ENCODE results near the gene LSM6.

The LSM6 gene

DNA sequence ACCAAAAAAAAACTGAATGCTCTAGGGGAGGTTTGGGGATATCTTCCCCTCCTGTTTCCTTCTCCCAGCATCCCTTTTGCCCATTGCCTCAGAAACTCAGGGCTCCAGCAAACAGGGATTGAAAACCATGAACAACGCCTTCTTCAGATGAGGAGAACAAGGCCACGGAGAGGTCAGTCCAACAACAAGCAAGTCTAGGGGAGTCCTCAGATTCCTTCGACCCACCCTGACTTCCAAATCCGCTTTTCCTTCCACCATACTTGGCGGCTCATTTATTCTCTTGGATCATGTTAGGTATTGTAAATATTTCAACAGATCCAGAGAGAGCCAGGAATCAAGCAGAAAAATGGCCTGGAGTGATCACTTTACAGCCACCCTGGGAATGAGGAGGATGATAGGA lies 60.7 kb downstream of the LSM6 start:
- Histone ChIP-seq H3K27me3 (replicated peaks) (no peaks in the 10 kb centered on the region), H3K27ac (no peak overlapping the region), H3K36me3 (replicated peaks) (no peaks in the 10 kb centered on the region), H3K4me3 (ENCODE audit: low read depth, low read length) (no peak overlapping the region)
- no peak for DNase-seq
- TF ChIP-seq, protein P1, sequence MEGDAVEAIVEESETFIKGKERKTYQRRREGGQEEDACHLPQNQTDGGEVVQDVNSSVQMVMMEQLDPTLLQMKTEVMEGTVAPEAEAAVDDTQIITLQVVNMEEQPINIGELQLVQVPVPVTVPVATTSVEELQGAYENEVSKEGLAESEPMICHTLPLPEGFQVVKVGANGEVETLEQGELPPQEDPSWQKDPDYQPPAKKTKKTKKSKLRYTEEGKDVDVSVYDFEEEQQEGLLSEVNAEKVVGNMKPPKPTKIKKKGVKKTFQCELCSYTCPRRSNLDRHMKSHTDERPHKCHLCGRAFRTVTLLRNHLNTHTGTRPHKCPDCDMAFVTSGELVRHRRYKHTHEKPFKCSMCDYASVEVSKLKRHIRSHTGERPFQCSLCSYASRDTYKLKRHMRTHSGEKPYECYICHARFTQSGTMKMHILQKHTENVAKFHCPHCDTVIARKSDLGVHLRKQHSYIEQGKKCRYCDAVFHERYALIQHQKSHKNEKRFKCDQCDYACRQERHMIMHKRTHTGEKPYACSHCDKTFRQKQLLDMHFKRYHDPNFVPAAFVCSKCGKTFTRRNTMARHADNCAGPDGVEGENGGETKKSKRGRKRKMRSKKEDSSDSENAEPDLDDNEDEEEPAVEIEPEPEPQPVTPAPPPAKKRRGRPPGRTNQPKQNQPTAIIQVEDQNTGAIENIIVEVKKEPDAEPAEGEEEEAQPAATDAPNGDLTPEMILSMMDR (IDR thresholded peaks at IDR 0.05; ENCODE audit: low read depth, low read length, missing control alignments), result no peak
- in situ Hi-C loops (cut with HindIII; ENCODE audit: low pct_ligation_motif_present, low sequenced_read_pairs), result no loop called here

DNA sequence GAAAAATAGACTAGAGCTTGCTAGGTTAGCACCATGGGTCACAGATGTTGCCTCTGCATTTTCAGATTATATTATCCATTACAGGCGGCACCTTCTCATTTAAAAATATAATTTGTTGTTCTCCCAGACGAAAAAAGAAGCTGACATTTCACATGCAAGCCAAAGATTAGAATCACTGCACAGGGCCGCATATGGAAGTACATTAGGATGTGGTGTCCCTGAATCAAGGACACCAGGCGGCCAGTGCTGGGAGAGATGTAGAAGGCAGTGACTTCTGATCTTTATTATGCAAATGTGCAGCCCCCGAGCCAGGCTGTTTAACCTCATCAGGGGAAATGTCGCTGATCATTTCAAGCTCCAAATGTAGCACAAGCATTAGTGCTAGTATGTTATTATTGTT lies 61.6 kb downstream of the LSM6 start:
- no peaks in the 10 kb centered on the region for H3K36me3 ChIP-seq (replicated peaks)
- H3K4me3 ChIP-seq (ENCODE audit: low read depth, low read length), result no peak overlapping the region
- no peak for DNase-seq
- TF ChIP-seq, protein P1 (IDR thresholded peaks at IDR 0.05; ENCODE audit: low read depth, low read length, missing control alignments), result no peak
- H3K27ac ChIP-seq, result no peak overlapping the region
- H3K27me3 ChIP-seq (replicated peaks), result no peaks in the 10 kb centered on the region
- in situ Hi-C loops (cut with HindIII; ENCODE audit: low pct_ligation_motif_present, low sequenced_read_pairs), result no loop called here

DNA sequence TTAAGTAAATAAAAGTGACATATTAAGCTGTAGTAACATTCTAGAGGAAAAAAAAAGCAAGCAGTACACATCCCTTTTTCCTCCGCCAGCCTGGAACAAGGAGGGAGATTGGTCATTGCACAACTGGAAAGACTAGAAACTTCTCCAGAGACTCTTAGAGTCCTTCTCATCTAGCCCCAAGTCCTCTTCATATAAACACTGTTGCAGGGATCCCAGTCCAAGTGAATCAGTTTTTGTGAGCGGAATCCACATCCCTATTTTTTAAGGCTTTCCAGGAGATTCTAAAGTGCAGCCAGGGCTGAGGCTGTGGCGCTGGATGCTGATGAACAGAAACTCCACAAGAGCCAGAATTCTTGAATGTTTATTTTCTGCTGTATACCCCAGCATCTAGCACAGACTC lies 62.6 kb downstream of the LSM6 start:
- no peaks in the 10 kb centered on the region for H3K36me3 ChIP-seq (replicated peaks)
- TF ChIP-seq, protein P1 (IDR thresholded peaks at IDR 0.05; ENCODE audit: low read depth, low read length, missing control alignments), result no peak
- no peak overlapping the region for H3K27ac ChIP-seq
- no peak overlapping the region for H3K4me3 ChIP-seq (ENCODE audit: low read depth, low read length)
- in situ Hi-C loops (cut with HindIII; ENCODE audit: low pct_ligation_motif_present, low sequenced_read_pairs), result no loop called here
- no peak for DNase-seq
- no peaks in the 10 kb centered on the region for H3K27me3 ChIP-seq (replicated peaks)
